Colonic mucosa (tissue), 4 donors: ENCODE results near the gene CNIH3. TPM values are rescaled to one million over a fixed set of nuclear protein-coding genes. Genes with fewer than 3 reads are reported as not detected.

Experiments used
- DNase-seq: peaks from one replicate; pipeline ENCODE4 v3.0.0-alpha.2; 2020
- H3K27ac ChIP-seq: fragments of 200-600 bp; one replicate; pipeline ENCODE4 v1.8.0; 2021
- H3K27me3 ChIP-seq: fragments of 200-600 bp; one replicate; pipeline ENCODE4 v1.8.0; 2021
- H3K36me3 ChIP-seq: fragments of 200-600 bp; one replicate; pipeline ENCODE4 v1.8.0; 2021
- H3K4me1 ChIP-seq: fragments of 200-600 bp; one replicate; pipeline ENCODE4 v1.8.0; 2021; ENCODE audit warnings: mild to moderate bottlenecking
- H3K4me3 ChIP-seq: fragments of 200-600 bp; one replicate; pipeline ENCODE4 v1.8.0; 2021
- H3K9ac ChIP-seq, 2 donors: one replicate each; pipeline ENCODE4 v1.7.0; 2013; ENCODE audit warnings: control low read depth in 2 of 2, low read depth in 2 of 2, low read length in 2 of 2
- H3K9me3 ChIP-seq: fragments of 200-600 bp; one replicate; pipeline ENCODE4 v1.8.0; 2021
- intact Hi-C: fragments of 100-400 bp; cut with DNase I; formaldehyde crosslinking; loops from one replicate; pipeline ENCODE4 v1.14.1; 2022
- total RNA-seq, 2 donors: library from RNA; stranded (reverse); fragmentation: NEBNext Ultra II Directional in 1 of 2; extraction: Animal tissue kit (Norgen Biotek cat#: 25700) in 1 of 2; gene quantifications; one replicate each; pipeline ENCODE4 v1.2.1, GENCODE V29; 2021
- TF ChIP-seq, protein P1 (sequence below): fragments of 200-600 bp; IDR thresholded peaks from one replicate; pipeline ENCODE4 v1.8.0; 2022; ENCODE audit warnings: antibody characterized with exemption, mild to moderate bottlenecking
- donor health status: healthy.
- donor health status: DM: no; HTN: no; CAD: no.
- donor health status: DM: no; HTN: no; CAD: no.

The CNIH3 gene
- total RNA-seq, 2 donors from 2014 or later: 0.69 to 1.4 TPM

DNA sequence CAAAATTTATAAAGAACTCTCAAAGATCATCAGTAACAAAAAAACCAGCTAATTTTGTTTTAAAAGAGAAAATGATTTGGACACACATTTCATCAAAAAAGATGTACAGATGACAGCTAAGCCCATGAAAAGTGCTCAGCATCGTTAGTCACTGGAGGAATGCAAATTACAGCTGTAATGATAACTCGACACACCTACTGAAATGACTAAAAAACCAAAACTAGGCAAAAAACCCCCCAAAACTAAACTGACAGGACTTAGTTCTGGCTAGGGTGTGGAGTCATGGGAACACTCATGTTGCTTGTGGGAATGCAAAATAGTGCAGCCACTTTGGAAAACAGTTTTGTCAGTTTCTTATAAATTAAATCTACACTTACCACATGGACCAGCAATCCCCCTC lies 59.5 kb downstream of the CNIH3 start:
- no peak for DNase-seq
- intact Hi-C loops: no loop called here
- Histone ChIP-seq H3K27me3 (no peaks in the 10 kb centered on the region), H3K9ac (no peak overlapping the region), H3K36me3 (no peaks in the 10 kb centered on the region), H3K9me3 (no peaks in the 10 kb centered on the region), H3K4me3 (no peak overlapping the region), H3K4me1 (no peaks in the 10 kb centered on the region), H3K27ac (no peak overlapping the region)
- TF ChIP-seq, protein P1, sequence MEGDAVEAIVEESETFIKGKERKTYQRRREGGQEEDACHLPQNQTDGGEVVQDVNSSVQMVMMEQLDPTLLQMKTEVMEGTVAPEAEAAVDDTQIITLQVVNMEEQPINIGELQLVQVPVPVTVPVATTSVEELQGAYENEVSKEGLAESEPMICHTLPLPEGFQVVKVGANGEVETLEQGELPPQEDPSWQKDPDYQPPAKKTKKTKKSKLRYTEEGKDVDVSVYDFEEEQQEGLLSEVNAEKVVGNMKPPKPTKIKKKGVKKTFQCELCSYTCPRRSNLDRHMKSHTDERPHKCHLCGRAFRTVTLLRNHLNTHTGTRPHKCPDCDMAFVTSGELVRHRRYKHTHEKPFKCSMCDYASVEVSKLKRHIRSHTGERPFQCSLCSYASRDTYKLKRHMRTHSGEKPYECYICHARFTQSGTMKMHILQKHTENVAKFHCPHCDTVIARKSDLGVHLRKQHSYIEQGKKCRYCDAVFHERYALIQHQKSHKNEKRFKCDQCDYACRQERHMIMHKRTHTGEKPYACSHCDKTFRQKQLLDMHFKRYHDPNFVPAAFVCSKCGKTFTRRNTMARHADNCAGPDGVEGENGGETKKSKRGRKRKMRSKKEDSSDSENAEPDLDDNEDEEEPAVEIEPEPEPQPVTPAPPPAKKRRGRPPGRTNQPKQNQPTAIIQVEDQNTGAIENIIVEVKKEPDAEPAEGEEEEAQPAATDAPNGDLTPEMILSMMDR: no peak

DNA sequence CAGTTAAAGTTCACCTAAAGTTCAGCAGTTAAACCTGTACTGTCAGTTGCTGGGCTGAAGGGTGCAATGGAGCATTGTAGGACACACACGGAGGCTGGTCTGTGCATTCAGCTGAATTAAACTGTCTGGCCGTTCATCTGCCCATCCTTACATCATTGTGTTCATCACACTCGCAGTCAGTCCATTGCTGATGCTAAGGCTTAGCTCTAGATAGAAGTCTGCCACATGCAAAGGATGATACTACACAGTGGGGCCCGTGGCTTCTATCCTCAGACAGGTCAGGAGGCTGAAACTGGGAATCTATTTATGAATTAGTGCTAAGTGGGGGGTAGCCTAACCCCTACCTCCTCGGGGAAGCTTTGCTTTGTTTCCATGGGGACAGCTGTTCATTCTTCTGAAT lies 60.4 kb downstream of the CNIH3 start:
- TF ChIP-seq, protein P1: no peak
- intact Hi-C loops: no loop called here
- DNase-seq: no peak

DNA sequence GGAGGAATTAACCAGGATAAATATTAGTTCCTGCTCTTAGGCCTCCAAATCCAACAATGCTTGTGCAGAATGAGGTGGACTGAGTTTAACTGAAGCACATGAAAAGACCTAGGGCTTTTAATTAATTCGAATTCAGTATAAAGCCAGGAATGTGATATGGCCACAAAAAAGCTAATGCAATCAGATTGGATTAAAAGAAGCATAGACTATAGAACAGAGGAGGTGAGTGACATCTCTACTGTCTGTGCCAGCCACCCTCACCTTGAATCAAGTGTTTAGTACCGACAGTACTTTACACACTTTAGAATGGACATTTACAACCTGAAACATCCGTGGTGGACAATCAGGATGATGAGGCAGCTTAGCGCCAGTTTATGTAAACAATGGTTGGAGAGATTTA lies 62.1 kb downstream of the CNIH3 start:
- Histone ChIP-seq H3K9ac (no peak overlapping the region), H3K4me3 (no peak overlapping the region), H3K27ac (no peak overlapping the region), H3K4me1 (no peaks in the 10 kb centered on the region), H3K27me3 (no peaks in the 10 kb centered on the region), H3K9me3 (no peaks in the 10 kb centered on the region), H3K36me3 (no peaks in the 10 kb centered on the region)
- TF ChIP-seq, protein P1: no peak
- no peak for DNase-seq
- intact Hi-C loops: no loop called here

More for the DNA sequence above, 60.4 kb downstream of the CNIH3 start:
- Histone ChIP-seq H3K27me3 (no peaks in the 10 kb centered on the region), H3K4me3 (no peak overlapping the region), H3K9ac (no peak overlapping the region), H3K36me3 (no peaks in the 10 kb centered on the region), H3K9me3 (no peaks in the 10 kb centered on the region), H3K27ac (no peak overlapping the region), H3K4me1 (no peaks in the 10 kb centered on the region)

DNA sequence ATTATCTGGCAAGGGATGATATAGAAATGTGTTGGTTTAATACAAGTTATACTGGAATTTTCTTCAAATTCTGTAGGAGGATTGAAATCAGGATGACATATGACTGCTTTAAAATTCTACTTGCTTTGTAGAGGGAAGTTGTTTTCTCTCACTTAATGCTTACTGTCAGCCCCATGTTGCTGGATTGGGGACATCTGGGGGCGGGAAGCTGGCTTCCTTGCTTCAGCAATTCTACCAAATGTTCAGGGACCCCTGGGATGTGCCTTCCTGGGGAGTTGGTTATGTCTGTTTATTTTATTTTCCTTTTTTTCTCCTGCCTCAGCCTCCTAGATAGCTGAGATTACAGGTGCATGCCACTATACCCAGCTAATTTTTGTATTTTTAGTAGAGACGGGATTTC lies 63.5 kb downstream of the CNIH3 start:
- TF ChIP-seq, protein P1: no peak
- intact Hi-C loops: no loop called here
- no peak for DNase-seq
- H3K4me1 ChIP-seq: no peaks in the 10 kb centered on the region
- H3K4me3 ChIP-seq: no peak overlapping the region
- H3K27me3 ChIP-seq: no peaks in the 10 kb centered on the region
- H3K27ac ChIP-seq: no peak overlapping the region
- no peaks in the 10 kb centered on the region for H3K9me3 ChIP-seq
- no peaks in the 10 kb centered on the region for H3K36me3 ChIP-seq
- H3K9ac ChIP-seq: no peak overlapping the region

DNA sequence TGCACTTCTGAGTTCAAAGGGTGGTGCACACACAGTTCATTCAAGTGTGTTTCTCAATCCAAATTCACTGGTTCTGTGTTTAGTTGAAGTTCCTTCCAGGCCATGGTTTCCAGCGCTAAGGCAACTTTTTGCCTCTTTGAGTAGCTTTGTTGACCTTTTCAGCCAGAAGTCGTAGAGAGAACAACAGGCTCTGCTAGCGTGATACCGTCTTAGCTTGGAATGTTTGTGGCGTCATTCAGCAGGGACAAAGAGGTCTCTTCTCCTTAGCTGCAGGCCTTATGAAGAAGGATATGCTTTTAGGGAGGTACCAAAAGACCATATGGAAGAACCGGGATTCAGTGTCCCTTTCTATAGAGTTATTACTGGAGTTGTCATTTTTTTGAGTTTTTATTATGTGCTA lies 65.7 kb downstream of the CNIH3 start:
- no peaks in the 10 kb centered on the region for H3K9me3 ChIP-seq
- intact Hi-C loops: no loop called here
- H3K4me3 ChIP-seq: no peak overlapping the region
- H3K9ac ChIP-seq: no peak overlapping the region
- no peak overlapping the region for H3K27ac ChIP-seq
- TF ChIP-seq, protein P1: no peak
- H3K27me3 ChIP-seq: no peaks in the 10 kb centered on the region
- no peaks in the 10 kb centered on the region for H3K36me3 ChIP-seq
- no peak for DNase-seq
- no peaks in the 10 kb centered on the region for H3K4me1 ChIP-seq

DNA sequence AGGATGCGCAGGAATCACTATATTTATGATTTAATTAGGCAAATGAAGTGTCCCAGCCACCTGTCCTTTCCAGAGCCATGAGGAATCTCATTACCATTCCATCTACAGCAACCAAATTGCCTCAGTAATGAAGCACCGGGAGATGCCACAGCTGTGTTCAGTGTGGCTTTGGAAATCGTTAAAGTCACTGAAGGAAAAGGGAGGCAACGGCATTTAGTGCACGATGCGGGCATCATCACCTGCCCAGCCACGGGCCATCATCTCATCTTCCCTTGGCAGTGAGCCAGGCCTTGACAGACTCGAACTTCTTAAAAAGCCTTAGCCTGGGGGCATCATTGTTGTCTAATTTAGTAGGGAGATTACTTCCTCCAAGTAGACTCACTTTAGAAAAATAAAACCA lies 67.8 kb downstream of the CNIH3 start:
- intact Hi-C loops: no loop called here
- no peaks in the 10 kb centered on the region for H3K9me3 ChIP-seq
- DNase-seq: no peak
- H3K27ac ChIP-seq: no peak overlapping the region
- H3K27me3 ChIP-seq: no peaks in the 10 kb centered on the region
- H3K9ac ChIP-seq: no peak overlapping the region
- TF ChIP-seq, protein P1: no peak
- no peak overlapping the region for H3K4me3 ChIP-seq
- H3K4me1 ChIP-seq: no peaks in the 10 kb centered on the region
- H3K36me3 ChIP-seq: no peaks in the 10 kb centered on the region
